Myocyte (in vitro differentiated cells): ENCODE measurements around the gene PRRC2B. TPM values are rescaled to one million over a fixed set of nuclear protein-coding genes. Genes with fewer than 3 reads are reported as not detected.
"Not testable (repeated sequence)": the region's sequence is repeated elsewhere in the genome, so short reads cannot be mapped to it uniquely, and the experiment has no call there.

Source experiments
- DNase-seq: peaks from one replicate; pipeline ENCODE4 v3.0.0-alpha.2; 2012; ENCODE audit warnings: low read depth
- total RNA-seq: library from RNA; depleted of rRNA; stranded (reverse); fragments of >200 nt; gene quantifications from 2 replicates; pipeline ENCODE4 v1.2.3, GENCODE V29; 2014

The PRRC2B gene
- total RNA-seq, 1 donor from 2014 or later: 83.5 TPM

- DNase-seq: no peak
These were observed 73.5 kb downstream of the PRRC2B start for GRCh38 chr9:131467214-131467935.

GRCh38 chr9:131468031-131468430, 74.1 kb downstream of the PRRC2B start:
- DNase-seq: no peak

GRCh38 chr9:131469356-131469755, 75.5 kb downstream of the PRRC2B start:
- DNase-seq: no peak

- DNase-seq: no peak
These were observed 76.1 kb downstream of the PRRC2B start for GRCh38 chr9:131469951-131470350.

GRCh38 chr9:131470581-131470991, 76.7 kb downstream of the PRRC2B start:
- DNase-seq: no peak

GRCh38 chr9:131472085-131472484, 78.2 kb downstream of the PRRC2B start:
- DNase-seq: not testable (repeated sequence)

GRCh38 chr9:131473198-131473885, 79.5 kb downstream of the PRRC2B start:
- no peak for DNase-seq

- no peak for DNase-seq
These were observed 80.0 kb downstream of the PRRC2B start for GRCh38 chr9:131473891-131474290.

GRCh38 chr9:131474711-131475110, 80.8 kb downstream of the PRRC2B start:
- DNase-seq: no peak

- no peak for DNase-seq
These were observed 81.4 kb downstream of the PRRC2B start for GRCh38 chr9:131475111-131475955.

- DNase-seq: no peak
These were observed 82.3 kb downstream of the PRRC2B start for GRCh38 chr9:131475956-131476776.

GRCh38 chr9:131476777-131477345, 83.0 kb downstream of the PRRC2B start:
- DNase-seq: no peak

GRCh38 chr9:131477367-131477766, 83.5 kb downstream of the PRRC2B start:
- no peak for DNase-seq

GRCh38 chr9:131477816-131478419, 84.0 kb downstream of the PRRC2B start:
- DNase-seq: no peak

GRCh38 chr9:131478421-131478868, 84.6 kb downstream of the PRRC2B start:
- DNase-seq: peak; percentile 37

- DNase-seq: no peak
These were observed 85.0 kb downstream of the PRRC2B start for GRCh38 chr9:131478911-131479310.

- no peak for DNase-seq
These were observed 86.4 kb downstream of the PRRC2B start for GRCh38 chr9:131480258-131480657.

- peak; percentile 22 for DNase-seq
These were observed 87.8 kb downstream of the PRRC2B start for GRCh38 chr9:131481441-131482342.
